Measurements from ENCODE around the gene NELFA. TPM values are rescaled to one million over a fixed set of nuclear protein-coding genes. Genes with fewer than 3 reads are reported as not detected.

The NELFA gene
- total and polyA plus RNA-seq, 7 experiments from 2014 or later, result 29.2 to 50.1 (median 42.8) TPM

- H3K4me3 ChIP-seq (ENCODE audit: low read length), result no peak overlapping the region
- H3K36me3 ChIP-seq (ENCODE audit: control insufficient read depth in 2 of 3, insufficient read depth in 3 of 3, low read length in 3 of 3), result peaks cover 0 to 95% (median 12%) of the 10 kb centered on the region in 3 experiments
- DNase-seq (no peak), ATAC-seq (peak; percentile 33)
- Mint-ChIP-seq H3K27me3 (no peaks in the 10 kb centered on the region), H3K36me3 (peaks cover 0 to 26% (median 15%) of the 10 kb centered on the region in 5 donors), H3K4me3 (no peak overlapping the region), H3K27ac (peak overlapping the region in 4 of 9 donors; percentile 21 to 72 (median 42)), H3K4me1 (peaks cover 0 to 5% (median 0%) of the 10 kb centered on the region in 7 donors), H3K9me3 (peaks cover 0 to 3% (median 0%) of the 10 kb centered on the region in 11 donors)
- H3K27ac ChIP-seq (ENCODE audit: low read depth, low read length), result no peak overlapping the region
- no peaks in the 10 kb centered on the region for H3K9me3 ChIP-seq (ENCODE audit: control insufficient read depth in 2 of 3, low read length in 3 of 3)
- H3K4me1 ChIP-seq (ENCODE audit: control insufficient read depth in 2 of 2, insufficient read depth in 2 of 2, low read length in 2 of 2), result no peaks in the 10 kb centered on the region
- intact Hi-C loops (cut with micrococcal nuclease), result no loop called here
- ChIA-PET CTCF (no interaction called here), POLR2A (interaction anchor here (0.6 to 0.9 kb wide), 2 partner anchors 28 to 256 kb away, joined by 3 read pairs; no protein-coding TSS in a partner anchor)
- H3K27me3 ChIP-seq (ENCODE audit: control insufficient read depth in 2 of 2, insufficient read depth in 2 of 2, low read length in 2 of 2), result no peaks in the 10 kb centered on the region
These were observed 27.3 kb downstream of the NELFA start for GRCh38 chr4:1981251-1982058.

- H3K36me3 Mint-ChIP-seq, result peaks cover 0 to 33% (median 16%) of the 10 kb centered on the region in 5 donors
These were observed 28.2 kb downstream of the NELFA start for GRCh38 chr4:1980561-1981041.

GRCh38 chr4:1979477-1980196 lies 29.1 kb downstream of the NELFA start:
- H3K27me3 Mint-ChIP-seq, result no peaks in the 10 kb centered on the region
- H3K9me3 Mint-ChIP-seq, result peaks cover 0 to 3% (median 0%) of the 10 kb centered on the region in 11 donors
- no peak overlapping the region for H3K4me3 ChIP-seq (ENCODE audit: low read length)
- ChIA-PET CTCF (no interaction called here), POLR2A (no interaction called here)
- intact Hi-C loops (cut with micrococcal nuclease), result no loop called here
- H3K27ac ChIP-seq (ENCODE audit: low read depth, low read length), result no peak overlapping the region
- DNase-seq (no peak), ATAC-seq (peak; percentile 14)
- peaks cover 0 to 5% (median 0%) of the 10 kb centered on the region in 7 donors for H3K4me1 Mint-ChIP-seq
- peaks cover 0 to 41% (median 16%) of the 10 kb centered on the region in 5 donors for H3K36me3 Mint-ChIP-seq
- no peaks in the 10 kb centered on the region for H3K27me3 ChIP-seq (ENCODE audit: control insufficient read depth in 2 of 2, insufficient read depth in 2 of 2, low read length in 2 of 2)
- H3K4me1 ChIP-seq (ENCODE audit: control insufficient read depth in 2 of 2, insufficient read depth in 2 of 2, low read length in 2 of 2), result no peaks in the 10 kb centered on the region
- peak overlapping the region in 4 of 9 donors; percentile 7 to 70 (median 44) for H3K27ac Mint-ChIP-seq
- H3K4me3 Mint-ChIP-seq, result no peak overlapping the region
- H3K36me3 ChIP-seq (ENCODE audit: control insufficient read depth in 2 of 3, insufficient read depth in 3 of 3, low read length in 3 of 3), result peaks cover 0 to 95% (median 15%) of the 10 kb centered on the region in 3 experiments
- no peaks in the 10 kb centered on the region for H3K9me3 ChIP-seq (ENCODE audit: control insufficient read depth in 2 of 3, low read length in 3 of 3)

More at GRCh38 chr4:1980561-1981041, 28.2 kb downstream of the NELFA start:
- H3K27me3 ChIP-seq (ENCODE audit: control insufficient read depth in 2 of 2, insufficient read depth in 2 of 2, low read length in 2 of 2), result no peaks in the 10 kb centered on the region
- no peak overlapping the region for H3K27ac ChIP-seq (ENCODE audit: low read depth, low read length)
- no peak overlapping the region for H3K4me3 Mint-ChIP-seq
- H3K27ac Mint-ChIP-seq, result peak overlapping the region in 2 of 9 donors; percentile 7 to 56
- ChIA-PET CTCF (no interaction called here), POLR2A (interaction anchor here (0.9 kb wide), 1 partner anchor 29 kb away, joined by 3 read pairs; no protein-coding TSS in a partner anchor)
- no peak overlapping the region for H3K4me3 ChIP-seq (ENCODE audit: low read length)
- DNase-seq (no peak), ATAC-seq (no peak)
- H3K27me3 Mint-ChIP-seq, result no peaks in the 10 kb centered on the region
- H3K4me1 ChIP-seq (ENCODE audit: control insufficient read depth in 2 of 2, insufficient read depth in 2 of 2, low read length in 2 of 2), result no peaks in the 10 kb centered on the region
- H3K9me3 Mint-ChIP-seq, result peaks cover 0 to 3% (median 0%) of the 10 kb centered on the region in 11 donors
- intact Hi-C loops (cut with micrococcal nuclease), result no loop called here
- H3K9me3 ChIP-seq (ENCODE audit: control insufficient read depth in 2 of 3, low read length in 3 of 3), result no peaks in the 10 kb centered on the region
- peaks cover 0 to 5% (median 0%) of the 10 kb centered on the region in 7 donors for H3K4me1 Mint-ChIP-seq
- peaks cover 0 to 95% (median 15%) of the 10 kb centered on the region in 3 experiments for H3K36me3 ChIP-seq (ENCODE audit: control insufficient read depth in 2 of 3, insufficient read depth in 3 of 3, low read length in 3 of 3)

- ChIA-PET POLR2A (no interaction called here), CTCF (no interaction called here)
- H3K27ac ChIP-seq (ENCODE audit: low read depth, low read length), result no peak overlapping the region
- ATAC-seq, result no peak
- H3K36me3 ChIP-seq (ENCODE audit: control insufficient read depth in 2 of 3, insufficient read depth in 3 of 3, low read length in 3 of 3), result peaks cover 0 to 93% (median 15%) of the 10 kb centered on the region in 3 experiments
- H3K27me3 Mint-ChIP-seq, result no peaks in the 10 kb centered on the region
- intact Hi-C loops (cut with micrococcal nuclease), result no loop called here
- no peaks in the 10 kb centered on the region for H3K9me3 ChIP-seq (ENCODE audit: control insufficient read depth in 2 of 3, low read length in 3 of 3)
- no peaks in the 10 kb centered on the region for H3K4me1 ChIP-seq (ENCODE audit: control insufficient read depth in 2 of 2, insufficient read depth in 2 of 2, low read length in 2 of 2)
- H3K4me3 Mint-ChIP-seq, result no peak overlapping the region
- H3K36me3 Mint-ChIP-seq, result peaks cover 0 to 45% (median 16%) of the 10 kb centered on the region in 5 donors
- H3K9me3 Mint-ChIP-seq, result peaks cover 0 to 3% (median 0%) of the 10 kb centered on the region in 11 donors
- DNase-seq, result no peak
- no peak overlapping the region for H3K4me3 ChIP-seq (ENCODE audit: low read length)
- H3K27me3 ChIP-seq (ENCODE audit: control insufficient read depth in 2 of 2, insufficient read depth in 2 of 2, low read length in 2 of 2), result no peaks in the 10 kb centered on the region
- H3K4me1 Mint-ChIP-seq, result peaks cover 0 to 5% (median 0%) of the 10 kb centered on the region in 7 donors
- H3K27ac Mint-ChIP-seq, result peak overlapping the region in 1 of 9 donors; percentile 32
These were observed 29.9 kb downstream of the NELFA start for GRCh38 chr4:1978741-1979476.

GRCh38 chr4:1978226-1978625 lies 30.5 kb downstream of the NELFA start:
- DNase-seq (no peak), ATAC-seq (no peak)
- Histone ChIP-seq H3K36me3 (ENCODE audit: control insufficient read depth in 2 of 3, insufficient read depth in 3 of 3, low read length in 3 of 3) (peaks cover 0 to 92% (median 12%) of the 10 kb centered on the region in 3 experiments), H3K27ac (ENCODE audit: low read depth, low read length) (no peak overlapping the region), H3K27me3 (ENCODE audit: control insufficient read depth in 2 of 2, insufficient read depth in 2 of 2, low read length in 2 of 2) (no peaks in the 10 kb centered on the region), H3K9me3 (ENCODE audit: control insufficient read depth in 2 of 3, low read length in 3 of 3) (no peaks in the 10 kb centered on the region), H3K4me3 (ENCODE audit: low read length) (no peak overlapping the region), H3K4me1 (ENCODE audit: control insufficient read depth in 2 of 2, insufficient read depth in 2 of 2, low read length in 2 of 2) (no peaks in the 10 kb centered on the region)
- H3K4me3 Mint-ChIP-seq, result no peak overlapping the region
- peak overlapping the region in 1 of 9 donors; percentile 9 for H3K27ac Mint-ChIP-seq
- H3K4me1 Mint-ChIP-seq, result peaks cover 0 to 5% (median 0%) of the 10 kb centered on the region in 7 donors
- ChIA-PET CTCF (no interaction called here), POLR2A (no interaction called here)
- peaks cover 0 to 45% (median 16%) of the 10 kb centered on the region in 5 donors for H3K36me3 Mint-ChIP-seq
- H3K9me3 Mint-ChIP-seq, result peaks cover 0 to 3% (median 0%) of the 10 kb centered on the region in 11 donors
- intact Hi-C loops (cut with micrococcal nuclease), result no loop called here
- H3K27me3 Mint-ChIP-seq, result no peaks in the 10 kb centered on the region

All from naive thymus-derived CD4-positive, alpha-beta T cell (primary cell).